Measurements from ENCODE around the gene UBE2F.

UBE2F gene

DNA sequence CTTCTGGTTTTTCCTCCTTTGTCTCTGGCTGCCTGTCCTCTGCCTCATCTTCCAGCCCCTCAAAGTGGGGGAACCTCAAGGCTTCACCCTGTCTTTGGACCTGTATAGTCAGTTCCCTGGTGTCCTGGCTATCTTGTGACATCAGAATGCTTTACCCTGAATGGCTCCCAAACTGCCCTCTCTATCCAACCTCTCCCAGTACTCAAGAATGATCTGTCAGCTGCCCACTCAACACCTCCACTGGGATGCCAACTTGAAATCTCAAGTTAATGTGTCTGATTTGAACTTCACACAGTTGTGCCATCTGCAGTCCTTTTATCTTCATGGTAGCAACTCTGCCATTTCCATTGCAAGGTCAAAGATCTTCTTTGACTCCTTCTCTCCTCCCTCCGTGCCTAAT is 43.8 kb downstream of the UBE2F start:
- Histone ChIP-seq H3K9ac (ENCODE audit: low read length) (no peak overlapping the region), H3K36me3 (ENCODE audit: control insufficient read depth, insufficient read depth, low read length) (no peaks in the 10 kb centered on the region), H3K4me1 (ENCODE audit: control insufficient read depth, insufficient read depth, low read length) (peaks cover 10% of the 10 kb centered on the region), H3K27me3 (ENCODE audit: control insufficient read depth, insufficient read depth, low read length) (no peaks in the 10 kb centered on the region), H3K4me3 (ENCODE audit: low read length) (no peak overlapping the region), H3K9me3 (ENCODE audit: control insufficient read depth, low read length) (no peaks in the 10 kb centered on the region)

- H3K27me3 ChIP-seq (ENCODE audit: control insufficient read depth, insufficient read depth, low read length), result no peaks in the 10 kb centered on the region
- H3K9me3 ChIP-seq (ENCODE audit: control insufficient read depth, low read length), result no peaks in the 10 kb centered on the region
- no peaks in the 10 kb centered on the region for H3K36me3 ChIP-seq (ENCODE audit: control insufficient read depth, insufficient read depth, low read length)
- peaks cover 7% of the 10 kb centered on the region for H3K4me1 ChIP-seq (ENCODE audit: control insufficient read depth, insufficient read depth, low read length)
- no peak overlapping the region for H3K9ac ChIP-seq (ENCODE audit: low read length)
- no peak overlapping the region for H3K4me3 ChIP-seq (ENCODE audit: low read length)
Measured at GRCh38 chr2:238013806-238014205, 47.0 kb downstream of the UBE2F start.

DNA sequence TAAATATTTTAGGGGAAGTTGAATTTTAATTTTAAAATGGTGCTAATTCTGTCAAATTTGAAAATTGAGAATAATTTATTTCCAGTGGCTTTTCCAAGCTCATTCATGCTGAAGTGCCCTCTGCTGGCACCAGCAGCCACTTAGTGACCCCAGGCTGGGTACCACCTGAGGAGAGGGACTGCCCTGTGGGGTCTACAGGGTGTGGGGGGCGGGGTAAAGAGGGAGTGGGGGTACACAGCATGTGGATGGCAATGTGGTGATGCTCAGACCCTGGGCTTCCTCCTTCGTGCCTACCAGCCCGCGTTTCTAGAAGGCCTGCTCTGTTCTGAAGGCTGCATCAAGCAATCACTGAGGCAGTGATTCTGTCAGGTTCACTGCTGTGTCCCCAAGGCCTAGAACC is 48.9 kb downstream of the UBE2F start:
- H3K27me3 ChIP-seq (ENCODE audit: control insufficient read depth, insufficient read depth, low read length), result no peaks in the 10 kb centered on the region
- no peak overlapping the region for H3K9ac ChIP-seq (ENCODE audit: low read length)
- H3K9me3 ChIP-seq (ENCODE audit: control insufficient read depth, low read length), result no peaks in the 10 kb centered on the region
- H3K4me1 ChIP-seq (ENCODE audit: control insufficient read depth, insufficient read depth, low read length), result peaks cover 2% of the 10 kb centered on the region
- H3K36me3 ChIP-seq (ENCODE audit: control insufficient read depth, insufficient read depth, low read length), result no peaks in the 10 kb centered on the region
- no peak overlapping the region for H3K4me3 ChIP-seq (ENCODE audit: low read length)

DNA sequence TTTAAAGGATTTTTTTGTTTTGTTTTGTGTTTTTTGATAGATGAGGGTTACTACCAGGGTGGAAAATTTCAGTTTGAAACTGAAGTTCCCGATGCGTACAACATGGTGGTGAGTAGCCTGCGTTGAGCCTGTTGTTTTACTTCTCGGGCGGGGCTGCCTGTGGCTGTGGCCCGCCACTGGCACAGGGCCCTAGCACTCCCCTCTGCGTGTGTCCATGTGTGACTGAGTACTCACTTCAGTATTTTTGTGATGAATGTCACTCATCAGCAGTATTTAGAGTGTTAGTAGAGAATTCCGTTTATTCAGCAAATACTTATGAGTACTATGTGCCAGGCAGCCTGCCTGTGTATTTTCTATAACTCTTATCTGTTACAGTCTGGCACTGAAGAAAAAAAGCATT is 49.7 kb downstream of the UBE2F start:
- no peaks in the 10 kb centered on the region for H3K9me3 ChIP-seq (ENCODE audit: control insufficient read depth, low read length)
- no peak overlapping the region for H3K4me3 ChIP-seq (ENCODE audit: low read length)
- H3K27me3 ChIP-seq (ENCODE audit: control insufficient read depth, insufficient read depth, low read length), result no peaks in the 10 kb centered on the region
- no peaks in the 10 kb centered on the region for H3K36me3 ChIP-seq (ENCODE audit: control insufficient read depth, insufficient read depth, low read length)
- no peak overlapping the region for H3K9ac ChIP-seq (ENCODE audit: low read length)
- H3K4me1 ChIP-seq (ENCODE audit: control insufficient read depth, insufficient read depth, low read length), result peaks cover 2% of the 10 kb centered on the region

- peaks cover 2% of the 10 kb centered on the region for H3K4me1 ChIP-seq (ENCODE audit: control insufficient read depth, insufficient read depth, low read length)
- no peak overlapping the region for H3K4me3 ChIP-seq (ENCODE audit: low read length)
- no peaks in the 10 kb centered on the region for H3K27me3 ChIP-seq (ENCODE audit: control insufficient read depth, insufficient read depth, low read length)
- no peaks in the 10 kb centered on the region for H3K36me3 ChIP-seq (ENCODE audit: control insufficient read depth, insufficient read depth, low read length)
- H3K9ac ChIP-seq (ENCODE audit: low read length), result no peak overlapping the region
- no peaks in the 10 kb centered on the region for H3K9me3 ChIP-seq (ENCODE audit: control insufficient read depth, low read length)
Measured at GRCh38 chr2:238019962-238020361, 53.1 kb downstream of the UBE2F start.

DNA sequence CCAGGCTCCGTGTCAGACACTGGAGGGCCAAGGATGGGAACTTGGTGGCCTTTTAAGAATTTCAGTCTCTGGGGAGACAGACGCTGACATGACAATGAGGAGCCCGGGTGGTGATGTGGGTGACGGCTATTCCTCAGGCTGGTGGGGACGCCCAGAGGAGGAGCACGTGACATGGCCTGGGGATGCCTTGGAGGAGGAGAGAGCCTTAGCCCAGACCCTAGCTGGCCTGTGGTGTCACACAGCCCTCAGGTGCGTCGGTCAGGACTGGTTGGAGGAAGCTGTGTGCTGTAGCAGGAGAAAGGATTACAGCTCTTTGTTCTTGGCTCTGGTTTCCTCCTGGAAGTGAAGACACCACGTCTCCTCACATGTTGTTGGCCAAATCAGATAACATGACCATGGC is 54.0 kb downstream of the UBE2F start:
- Histone ChIP-seq H3K4me3 (ENCODE audit: low read length) (no peak overlapping the region), H3K4me1 (ENCODE audit: control insufficient read depth, insufficient read depth, low read length) (peaks cover 2% of the 10 kb centered on the region), H3K9ac (ENCODE audit: low read length) (no peak overlapping the region), H3K36me3 (ENCODE audit: control insufficient read depth, insufficient read depth, low read length) (no peaks in the 10 kb centered on the region), H3K27me3 (ENCODE audit: control insufficient read depth, insufficient read depth, low read length) (no peaks in the 10 kb centered on the region), H3K9me3 (ENCODE audit: control insufficient read depth, low read length) (no peaks in the 10 kb centered on the region)

DNA sequence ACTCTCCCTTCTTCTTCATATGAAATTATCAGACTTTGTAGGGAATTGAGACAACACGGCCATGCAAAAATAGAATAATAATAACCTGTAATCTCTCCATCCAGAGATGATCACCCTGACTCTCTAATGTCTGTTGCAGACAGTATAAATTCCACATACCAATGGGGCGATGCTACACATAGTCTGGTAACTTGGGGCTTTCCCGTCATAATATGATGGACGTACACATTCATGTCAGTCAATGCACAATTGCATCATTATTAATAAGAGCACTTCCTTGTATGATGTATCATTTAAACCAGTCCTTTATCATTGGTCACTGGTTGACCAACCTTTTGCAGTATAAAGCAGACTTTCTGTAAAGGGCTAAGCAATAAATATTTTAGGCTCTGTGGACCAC is 54.5 kb downstream of the UBE2F start:
- H3K4me1 ChIP-seq (ENCODE audit: control insufficient read depth, insufficient read depth, low read length), result no peaks in the 10 kb centered on the region
- no peaks in the 10 kb centered on the region for H3K36me3 ChIP-seq (ENCODE audit: control insufficient read depth, insufficient read depth, low read length)
- H3K9me3 ChIP-seq (ENCODE audit: control insufficient read depth, low read length), result no peaks in the 10 kb centered on the region
- no peak overlapping the region for H3K4me3 ChIP-seq (ENCODE audit: low read length)
- H3K9ac ChIP-seq (ENCODE audit: low read length), result no peak overlapping the region
- H3K27me3 ChIP-seq (ENCODE audit: control insufficient read depth, insufficient read depth, low read length), result no peaks in the 10 kb centered on the region

- Histone ChIP-seq H3K36me3 (ENCODE audit: control insufficient read depth, insufficient read depth, low read length) (no peaks in the 10 kb centered on the region), H3K4me1 (ENCODE audit: control insufficient read depth, insufficient read depth, low read length) (no peaks in the 10 kb centered on the region)
Measured at GRCh38 chr2:238022594-238023157, 55.9 kb downstream of the UBE2F start.

DNA sequence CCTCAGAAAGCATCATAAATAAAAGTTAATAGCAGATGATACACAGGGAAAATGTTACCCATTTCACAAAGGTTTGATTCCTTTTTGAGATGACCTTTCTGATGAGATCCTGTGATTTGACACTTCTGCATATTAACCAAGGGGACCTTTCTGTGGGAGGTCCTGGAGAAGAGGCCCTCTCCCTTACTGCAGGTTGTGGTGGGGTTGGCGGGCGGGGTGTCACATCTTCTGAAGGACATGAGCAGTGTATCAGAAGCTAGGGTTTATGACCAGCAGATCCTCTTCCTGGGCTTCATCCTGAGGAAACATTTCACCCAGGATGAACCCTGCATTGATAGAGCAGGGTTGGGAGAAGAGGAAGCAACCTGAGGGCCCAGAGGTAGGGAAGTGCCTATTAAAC is 56.8 kb downstream of the UBE2F start:
- Histone ChIP-seq H3K9me3 (ENCODE audit: control insufficient read depth, low read length) (no peaks in the 10 kb centered on the region), H3K36me3 (ENCODE audit: control insufficient read depth, insufficient read depth, low read length) (no peaks in the 10 kb centered on the region)

More at GRCh38 chr2:238022594-238023157, 55.9 kb downstream of the UBE2F start:
- H3K27me3 ChIP-seq (ENCODE audit: control insufficient read depth, insufficient read depth, low read length), result no peaks in the 10 kb centered on the region
- no peaks in the 10 kb centered on the region for H3K9me3 ChIP-seq (ENCODE audit: control insufficient read depth, low read length)
- H3K4me3 ChIP-seq (ENCODE audit: low read length), result no peak overlapping the region
- H3K9ac ChIP-seq (ENCODE audit: low read length), result no peak overlapping the region

GRCh38 chr2:238024986-238025385 is 58.2 kb downstream of the UBE2F start:
- Histone ChIP-seq H3K4me3 (ENCODE audit: low read length) (no peak overlapping the region), H3K9ac (ENCODE audit: low read length) (no peak overlapping the region), H3K27me3 (ENCODE audit: control insufficient read depth, insufficient read depth, low read length) (no peaks in the 10 kb centered on the region), H3K9me3 (ENCODE audit: control insufficient read depth, low read length) (no peaks in the 10 kb centered on the region), H3K36me3 (ENCODE audit: control insufficient read depth, insufficient read depth, low read length) (no peaks in the 10 kb centered on the region), H3K4me1 (ENCODE audit: control insufficient read depth, insufficient read depth, low read length) (no peaks in the 10 kb centered on the region)

More for the DNA sequence above, 56.8 kb downstream of the UBE2F start:
- H3K4me3 ChIP-seq (ENCODE audit: low read length), result no peak overlapping the region
- H3K4me1 ChIP-seq (ENCODE audit: control insufficient read depth, insufficient read depth, low read length), result no peaks in the 10 kb centered on the region
- no peak overlapping the region for H3K9ac ChIP-seq (ENCODE audit: low read length)
- no peaks in the 10 kb centered on the region for H3K27me3 ChIP-seq (ENCODE audit: control insufficient read depth, insufficient read depth, low read length)

- Histone ChIP-seq H3K4me1 (ENCODE audit: control insufficient read depth, insufficient read depth, low read length) (no peaks in the 10 kb centered on the region), H3K9me3 (ENCODE audit: control insufficient read depth, low read length) (no peaks in the 10 kb centered on the region), H3K36me3 (ENCODE audit: control insufficient read depth, insufficient read depth, low read length) (peaks cover 6% of the 10 kb centered on the region), H3K4me3 (ENCODE audit: low read length) (no peak overlapping the region), H3K27me3 (ENCODE audit: control insufficient read depth, insufficient read depth, low read length) (no peaks in the 10 kb centered on the region), H3K9ac (ENCODE audit: low read length) (no peak overlapping the region)
Measured at GRCh38 chr2:238025741-238026360, 59.0 kb downstream of the UBE2F start.

- no peaks in the 10 kb centered on the region for H3K27me3 ChIP-seq (ENCODE audit: control insufficient read depth, insufficient read depth, low read length)
- no peak overlapping the region for H3K9ac ChIP-seq (ENCODE audit: low read length)
- no peak overlapping the region for H3K4me3 ChIP-seq (ENCODE audit: low read length)
- H3K36me3 ChIP-seq (ENCODE audit: control insufficient read depth, insufficient read depth, low read length), result peaks cover 6% of the 10 kb centered on the region
- H3K4me1 ChIP-seq (ENCODE audit: control insufficient read depth, insufficient read depth, low read length), result no peaks in the 10 kb centered on the region
- H3K9me3 ChIP-seq (ENCODE audit: control insufficient read depth, low read length), result no peaks in the 10 kb centered on the region
Measured at GRCh38 chr2:238027058-238027457, 60.2 kb downstream of the UBE2F start.
